NCI-H146 treated with DMSO at 0.1 percent for 48 hours (cell line): ENCODE measurements around the gene PCDHGA9.
"Not testable (repeated sequence)": the region's sequence is repeated elsewhere in the genome, so short reads cannot be mapped to it uniquely, and the experiment has no call there.

Experiments
- DNase-seq: peaks from one replicate; lab custom pipeline; 2025; ENCODE audit not compliant: unreplicated experiment; lab: John Stamatoyannopoulos, UW

The PCDHGA9 gene

GRCh38 chr5:141383345-141383744 is 19.2 kb upstream of the PCDHGA9 start:
- DNase-seq: no peak

GRCh38 chr5:141384471-141385267 is 17.9 kb upstream of the PCDHGA9 start:
- DNase-seq: no peak

GRCh38 chr5:141387557-141388311 is 14.8 kb upstream of the PCDHGA9 start, which contains the start of gene PCDHGB4:
Gene PCDHGB4 (plus strand): TSS chr5:141387698. CDS start chr5:141387885, 187 bp downstream.
- not testable (repeated sequence) for DNase-seq

GRCh38 chr5:141388661-141389060 is 13.9 kb upstream of the PCDHGA9 start:
- DNase-seq: no peak

GRCh38 chr5:141389153-141390042 is 13.2 kb upstream of the PCDHGA9 start:
- DNase-seq: no peak

- DNase-seq: no peak
Measured at GRCh38 chr5:141392429-141393198, 10.0 kb upstream of the PCDHGA9 start, which contains the start of gene PCDHGA8. Gene PCDHGA8 (plus strand): TSS chr5:141392633. CDS start chr5:141392814, 181 bp downstream.

GRCh38 chr5:141393267-141393666 is 9.3 kb upstream of the PCDHGA9 start:
- DNase-seq: no peak

- not testable (repeated sequence) for DNase-seq
Measured at GRCh38 chr5:141394401-141395187, 8.0 kb upstream of the PCDHGA9 start.

GRCh38 chr5:141397756-141398551 is 4.6 kb upstream of the PCDHGA9 start, which contains the start of gene PCDHGB5:
Gene PCDHGB5 (plus strand): TSS chr5:141397947. CDS start chr5:141398128, 181 bp downstream.
- DNase-seq: not testable (repeated sequence)

GRCh38 chr5:141398608-141399007 is 4.0 kb upstream of the PCDHGA9 start:
- no peak for DNase-seq

- DNase-seq: no peak
Measured at GRCh38 chr5:141399555-141400258, 2.9 kb upstream of the PCDHGA9 start.

GRCh38 chr5:141403387-141403786 is 809 bp downstream of the PCDHGA9 start:
- DNase-seq: no peak

GRCh38 chr5:141407790-141408505 is 5.4 kb downstream of the PCDHGA9 start, which contains the start of gene PCDHGB6:
Gene PCDHGB6 (plus strand): TSS chr5:141408021. CDS start chr5:141408203, 182 bp downstream.
- DNase-seq: not testable (repeated sequence)

GRCh38 chr5:141409598-141410306 is 7.2 kb downstream of the PCDHGA9 start:
- DNase-seq: no peak

- DNase-seq: no peak
Measured at GRCh38 chr5:141411575-141411974, 9.0 kb downstream of the PCDHGA9 start.

GRCh38 chr5:141412854-141413539 is 10.4 kb downstream of the PCDHGA9 start, which contains the start of gene PCDHGA10:
Gene PCDHGA10 (plus strand): TSS chr5:141412987. CDS start chr5:141413176, 189 bp downstream.
- no peak for DNase-seq
